Neural cell (in vitro differentiated cells): Measurements from ENCODE around the gene ATP2C2. TPM values are rescaled to one million over a fixed set of nuclear protein-coding genes. Genes with fewer than 3 reads are reported as not detected.
"Not testable (repeated sequence)": the region's sequence is repeated elsewhere in the genome, so short reads cannot be mapped to it uniquely, and the experiment has no call there.

Source experiments
- H2AFZ ChIP-seq: fragments of 200-600, 300-800 bp; sonication (generic), shearing (Covaris generic); 2 replicates; pipeline ENCODE4 v1.6.0; 2014; ENCODE audit warnings: low read depth, mild to moderate bottlenecking, antibody characterized with exemption, low read length, moderate library complexity
- H3F3A ChIP-seq: fragments of 200-600 bp; shearing (Covaris generic); 2 replicates; pipeline ENCODE4 v1.6.1; 2016; ENCODE audit warnings: mild to moderate bottlenecking, moderate library complexity, mixed read lengths, antibody characterized with exemption, low read length; ENCODE audit not compliant: insufficient read depth, poor library complexity, severe bottlenecking
- H3K27ac ChIP-seq: fragments of 200-600, 300-800 bp; sonication (generic), shearing (Covaris generic); 2 replicates; pipeline ENCODE4 v1.5.1; 2014; ENCODE audit warnings: mild to moderate bottlenecking, low read length, moderate library complexity
- H3K27me3 ChIP-seq: fragments of 300-800, 200-600 bp; sonication (generic), shearing (Covaris generic); 2 replicates; pipeline ENCODE4 v1.6.0; 2014; ENCODE audit warnings: mild to moderate bottlenecking, low read depth, low read length, moderate library complexity; ENCODE audit not compliant: insufficient read depth
- H3K36me3 ChIP-seq: fragments of 300-800, 200-600 bp; sonication (generic), shearing (Covaris generic); 2 replicates; pipeline ENCODE4 v1.5.1; 2014; ENCODE audit warnings: mild to moderate bottlenecking, antibody characterized with exemption, low read length, moderate library complexity; ENCODE audit not compliant: insufficient read depth
- H3K4me2 ChIP-seq: fragments of 300-800, 200-600 bp; sonication (generic), shearing (Covaris generic); 2 replicates; pipeline ENCODE4 v1.6.0; 2014; ENCODE audit warnings: mild to moderate bottlenecking, low read length
- H3K4me3 ChIP-seq: fragments of 300-800, 200-600 bp; sonication (generic), shearing (Covaris generic); 2 replicates; pipeline ENCODE4 v1.5.1; 2014; ENCODE audit warnings: mild to moderate bottlenecking, low read length, moderate library complexity
- H3K79me2 ChIP-seq: fragments of 200-600 bp; shearing (Covaris generic); replicated peaks from 2 replicates; pipeline ENCODE4 v1.6.0; 2014; ENCODE audit warnings: mild to moderate bottlenecking, low read length, moderate library complexity; ENCODE audit not compliant: insufficient read depth
- H3K9ac ChIP-seq: fragments of 300-800, 200-600 bp; sonication (generic), shearing (Covaris generic); 2 replicates; pipeline ENCODE4 v1.6.1; 2016; ENCODE audit warnings: mild to moderate bottlenecking, low read length, mixed read lengths
- H3K9me2 ChIP-seq: fragments of 200-600 bp; shearing (Covaris generic); 2 replicates; pipeline ENCODE4 v1.6.1; 2016; ENCODE audit warnings: mild to moderate bottlenecking, low read length, mixed read lengths; ENCODE audit not compliant: insufficient read depth
- H3K9me3 ChIP-seq: fragments of 200-600, 300-800 bp; sonication (generic), shearing (Covaris generic); 2 replicates; pipeline ENCODE4 v1.6.1; 2016; ENCODE audit warnings: mild to moderate bottlenecking, mixed run types, low read length, moderate library complexity, mixed read lengths
- H4K20me1 ChIP-seq: fragments of 200-600 bp; shearing (Covaris generic); 2 replicates; pipeline ENCODE4 v1.6.1; 2016; ENCODE audit warnings: mild to moderate bottlenecking, mixed run types; ENCODE audit not compliant: insufficient read depth
- CTCF ChIP-seq: fragments of 450-650 bp; IDR thresholded peaks from 2 replicates; pipeline ENCODE4 v1.5.1; 2014; ENCODE audit warnings: antibody characterized with exemption, mild to moderate bottlenecking, moderate library complexity; ENCODE audit not compliant: poor library complexity, severe bottlenecking
- EP300 ChIP-seq: fragments of 450-650 bp; conservative IDR thresholded peaks from 2 replicates; pipeline ENCODE4 v1.6.1; 2014; ENCODE audit warnings: antibody characterized with exemption, mild to moderate bottlenecking, moderate library complexity; ENCODE audit not compliant: poor library complexity, severe bottlenecking
- EZH2 ChIP-seq: fragments of 200-600, 300-800 bp; shearing (Covaris generic), sonication (generic); IDR thresholded peaks from 2 replicates; pipeline ENCODE4 v1.6.1; 2014; ENCODE audit warnings: antibody characterized with exemption, low read length, borderline replicate concordance, mild to moderate bottlenecking; ENCODE audit not compliant: insufficient read depth, poor library complexity, severe bottlenecking
- MXI1 ChIP-seq: fragments of 450-650 bp; conservative IDR thresholded peaks from 2 replicates; pipeline ENCODE4 v1.6.1; 2014; ENCODE audit warnings: antibody characterized with exemption, mild to moderate bottlenecking; ENCODE audit not compliant: poor library complexity, severe bottlenecking
- POLR2AphosphoS5 ChIP-seq: IDR thresholded peaks from 2 replicates; pipeline ENCODE4 v1.6.1; 2012
- RAD21 ChIP-seq: fragments of 450-650 bp; conservative IDR thresholded peaks from 2 replicates; pipeline ENCODE4 v1.6.1; 2014; ENCODE audit warnings: antibody characterized with exemption, mild to moderate bottlenecking, moderate library complexity
- REST ChIP-seq: IDR thresholded peaks from 2 replicates; pipeline ENCODE4 v1.6.1; 2012; ENCODE audit warnings: borderline replicate concordance
- SMC3 ChIP-seq: fragments of 450-650 bp; conservative IDR thresholded peaks from 2 replicates; pipeline ENCODE4 v1.6.1; 2014; ENCODE audit warnings: antibody characterized with exemption, mild to moderate bottlenecking, moderate library complexity; ENCODE audit not compliant: poor library complexity
- TAF1 ChIP-seq: IDR thresholded peaks from 2 replicates; pipeline ENCODE4 v1.6.1; 2012; ENCODE audit warnings: low read depth
- polyA plus RNA-seq: library from polyadenylated mRNA; depleted of rRNA; stranded (reverse); fragments of >200 nt; gene quantifications from 2 replicates; pipeline ENCODE4 v1.2.3, GENCODE V29; 2014

Gene ATP2C2
- polyA plus RNA-seq, 1 donor from 2014 or later, result not detected

GRCh38 chr16:84418056-84418849, 49.9 kb downstream of the ATP2C2 start:
- no peak overlapping the region for H3K27ac ChIP-seq
- no peaks in the 10 kb centered on the region for H3K36me3 ChIP-seq
- no peak overlapping the region for H2AFZ ChIP-seq
- no peaks in the 10 kb centered on the region for H3K27me3 ChIP-seq
- TF ChIP-seq TAF1 (no peak), POLR2AphosphoS5 (no peak), CTCF (no peak), REST (no peak), EP300 (no peak), MXI1 (no peak), EZH2 (no peak), SMC3 (no peak), RAD21 (no peak)
- H4K20me1 ChIP-seq, result no peaks in the 10 kb centered on the region
- H3F3A ChIP-seq, result no peaks in the 10 kb centered on the region
- H3K4me3 ChIP-seq, result no peak overlapping the region
- no peaks in the 10 kb centered on the region for H3K9me2 ChIP-seq
- no peaks in the 10 kb centered on the region for H3K79me2 ChIP-seq
- no peaks in the 10 kb centered on the region for H3K9me3 ChIP-seq
- no peak overlapping the region for H3K4me2 ChIP-seq
- H3K9ac ChIP-seq, result no peak overlapping the region

GRCh38 chr16:84419730-84420129, 51.4 kb downstream of the ATP2C2 start:
- no peaks in the 10 kb centered on the region for H3K9me2 ChIP-seq
- H3K27me3 ChIP-seq, result no peaks in the 10 kb centered on the region
- no peak for TF ChIP-seq MXI1
- no peak overlapping the region for H2AFZ ChIP-seq
- H3K9me3 ChIP-seq, result no peaks in the 10 kb centered on the region
- H3K27ac ChIP-seq, result no peak overlapping the region
- no peaks in the 10 kb centered on the region for H3K79me2 ChIP-seq
- no peak overlapping the region for H3K4me3 ChIP-seq
- no peaks in the 10 kb centered on the region for H3F3A ChIP-seq
- no peak overlapping the region for H3K9ac ChIP-seq
- H4K20me1 ChIP-seq, result no peaks in the 10 kb centered on the region
- no peak overlapping the region for H3K4me2 ChIP-seq
- H3K36me3 ChIP-seq, result no peaks in the 10 kb centered on the region

DNA sequence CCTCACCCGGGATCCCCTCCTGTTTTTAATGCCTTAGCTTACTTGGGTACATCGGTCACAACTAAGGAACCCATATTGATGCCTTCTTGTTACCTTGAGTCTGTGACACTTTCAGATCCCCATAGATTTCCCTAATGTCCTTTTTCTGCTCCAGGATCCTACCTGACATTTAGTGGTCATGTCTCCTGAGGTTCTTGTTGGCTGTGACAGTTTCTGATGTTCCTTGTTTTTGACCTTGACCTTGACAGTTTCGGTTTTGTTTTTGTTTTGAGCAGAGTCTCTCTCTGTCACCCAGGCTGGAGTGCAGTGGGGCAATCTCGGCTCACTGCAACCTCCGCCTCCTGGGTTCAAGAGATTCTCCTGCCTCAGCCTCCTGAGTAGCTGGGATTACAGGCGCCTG, 52.2 kb downstream of the ATP2C2 start:
- H2AFZ ChIP-seq, H3K9ac ChIP-seq, H4K20me1 ChIP-seq: not testable (repeated sequence)

More for the DNA sequence above, 52.2 kb downstream of the ATP2C2 start:
- H3K9me2 ChIP-seq, H3K79me2 ChIP-seq, H3F3A ChIP-seq, H3K27me3 ChIP-seq, H3K4me3 ChIP-seq, H3K4me2 ChIP-seq, H3K9me3 ChIP-seq, H3K36me3 ChIP-seq, H3K27ac ChIP-seq: not testable (repeated sequence)
